Caki2 (cell line): ENCODE results near the gene PFKFB4. TPM values are rescaled to one million over a fixed set of nuclear protein-coding genes. Genes with fewer than 3 reads are reported as not detected.
"Not testable (repeated sequence)": the region's sequence is repeated elsewhere in the genome, so short reads cannot be mapped to it uniquely, and the experiment has no call there.

Source experiments
- DNase-seq: peaks from one replicate; pipeline ENCODE4 v3.0.0-alpha.2; 2015; ENCODE audit warnings: low read depth
- in situ Hi-C: cut with HindIII; loops from 2 replicates; pipeline ENCODE4 v1.10.0; 2016; ENCODE audit warnings: low sequenced_read_pairs, low pct_unique_long_range_greater_than_20kb, mixed read lengths
- total RNA-seq: library from RNA; depleted of rRNA; stranded (reverse); fragments of >200 nt; shearing (Covaris generic); gene quantifications from 2 replicates; pipeline ENCODE4 v1.2.3, GENCODE V29; 2014; ENCODE audit warnings: low replicate concordance

PFKFB4 gene
- total RNA-seq, 1 experiment from 2014 or later: 23.8 TPM

DNA sequence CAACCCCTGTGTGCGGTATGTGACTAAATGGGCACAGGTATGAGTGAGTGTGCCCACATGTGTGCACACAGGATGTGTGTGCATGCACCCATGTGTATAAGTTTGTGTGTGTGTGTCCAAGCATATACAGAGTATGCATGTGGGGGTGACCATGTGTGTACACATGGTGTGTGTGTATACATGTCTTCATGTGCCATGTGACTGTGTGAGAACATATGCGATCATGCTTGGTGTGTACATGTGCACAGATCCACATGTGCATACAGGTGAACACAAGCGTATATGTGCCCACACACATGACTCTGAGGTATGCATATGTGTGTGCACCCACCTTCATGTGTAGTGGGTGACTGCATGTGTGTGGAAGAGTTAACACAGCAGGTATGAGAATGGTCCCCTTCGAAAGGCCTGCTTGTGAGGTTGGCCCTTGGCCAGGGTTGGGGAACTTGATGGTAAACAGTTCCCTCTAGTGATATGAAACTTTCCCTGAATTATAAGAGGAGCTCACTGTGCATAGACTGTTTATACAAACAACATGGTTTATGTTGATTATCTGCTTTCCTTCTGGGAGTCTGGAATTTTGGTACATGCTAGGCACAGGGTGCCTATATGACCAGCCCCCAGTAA is 10.3 kb downstream of the PFKFB4 start:
- DNase-seq: no peak
- in situ Hi-C loops: no loop called here

DNA sequence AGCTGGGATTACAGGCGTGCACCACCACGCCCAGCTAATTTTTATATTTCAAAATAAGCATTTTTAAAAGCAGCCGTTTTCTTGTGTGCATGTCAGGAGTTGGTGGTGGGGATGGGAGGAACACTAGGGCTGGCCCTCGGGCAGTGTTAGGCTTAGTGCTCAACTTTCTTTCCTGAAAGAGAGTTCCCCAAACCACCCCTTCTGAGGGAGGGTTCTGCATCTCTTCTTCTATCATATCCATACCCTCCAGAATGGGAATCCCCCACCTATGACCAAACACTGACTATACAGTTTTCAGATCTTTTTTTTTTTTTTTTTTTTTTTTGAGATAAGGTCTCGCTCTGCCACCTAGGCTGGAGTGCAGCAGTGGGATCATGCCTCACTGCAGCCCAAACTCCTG is 12.5 kb downstream of the PFKFB4 start:
- in situ Hi-C loops: no loop called here
- no peak for DNase-seq

DNA sequence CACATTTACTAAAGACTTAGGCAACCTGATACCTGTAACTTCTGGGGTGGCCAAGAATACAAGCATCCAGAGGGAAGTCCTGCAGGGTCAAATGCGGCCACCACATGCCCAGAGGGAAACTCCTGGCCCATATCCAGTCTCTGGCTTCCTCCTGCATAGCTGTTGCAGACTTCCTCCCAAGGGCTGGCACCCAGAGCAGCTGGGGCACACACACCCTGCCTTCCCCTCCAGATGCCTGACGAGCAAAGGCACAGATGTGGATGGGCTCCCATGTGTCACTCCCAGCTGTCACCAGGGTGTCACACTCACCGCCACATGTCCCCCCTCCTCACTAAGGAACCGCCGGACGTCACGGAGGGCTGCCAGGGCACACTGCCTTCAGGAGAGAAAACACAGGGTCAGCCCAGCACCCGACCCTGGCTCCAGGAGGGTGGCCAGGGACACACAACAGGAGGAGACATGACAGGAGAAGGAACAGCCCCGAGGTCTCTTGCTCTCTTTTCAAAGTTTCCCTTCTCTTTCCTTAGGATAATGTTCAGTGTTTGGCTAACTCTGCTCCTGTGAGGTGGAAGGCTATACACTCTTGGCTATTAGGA is 13.2 kb downstream of the PFKFB4 start:
- in situ Hi-C loops: no loop called here
- DNase-seq: no peak

DNA sequence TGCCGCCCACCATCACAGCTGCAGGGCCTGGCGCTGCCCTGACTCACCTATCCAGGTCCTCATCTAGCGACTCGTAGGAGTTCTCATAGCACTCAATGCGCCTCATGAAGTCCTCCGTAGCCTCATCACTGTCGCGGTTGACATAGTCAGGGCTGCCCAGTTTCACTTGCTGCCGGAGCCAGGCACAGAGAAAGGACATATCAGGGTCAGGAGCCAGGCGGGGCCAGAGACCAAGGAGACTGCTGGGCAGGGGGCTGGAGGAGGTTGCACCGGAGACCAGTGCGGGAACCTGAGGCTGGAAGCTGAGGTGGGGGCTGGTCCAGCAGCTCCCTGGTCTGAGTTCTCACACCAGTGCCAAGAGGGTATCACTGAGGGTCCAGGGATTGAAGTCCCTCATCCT is 18.2 kb downstream of the PFKFB4 start:
- in situ Hi-C loops: no loop called here
- DNase-seq: no peak

DNA sequence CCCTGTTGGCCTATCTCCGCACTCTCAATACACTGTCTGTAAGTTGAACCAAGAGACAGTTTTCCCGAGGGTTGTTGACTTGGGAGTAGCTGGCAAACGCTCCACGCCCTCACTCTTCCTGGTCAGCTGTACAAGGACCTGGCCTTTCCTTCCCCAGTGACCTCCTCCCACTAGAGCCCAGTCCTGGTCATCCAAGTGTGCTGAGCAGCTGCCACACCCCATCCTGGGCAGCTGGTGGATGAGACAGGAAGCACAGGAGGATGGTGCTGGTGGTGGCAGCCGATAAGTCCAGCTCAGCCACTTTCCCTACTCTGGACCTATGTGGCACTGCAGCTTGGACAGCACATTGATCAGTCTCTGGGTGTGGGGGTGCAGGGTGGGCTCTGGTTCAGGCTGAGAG is 19.8 kb downstream of the PFKFB4 start:
- in situ Hi-C loops: no loop called here
- DNase-seq: no peak

DNA sequence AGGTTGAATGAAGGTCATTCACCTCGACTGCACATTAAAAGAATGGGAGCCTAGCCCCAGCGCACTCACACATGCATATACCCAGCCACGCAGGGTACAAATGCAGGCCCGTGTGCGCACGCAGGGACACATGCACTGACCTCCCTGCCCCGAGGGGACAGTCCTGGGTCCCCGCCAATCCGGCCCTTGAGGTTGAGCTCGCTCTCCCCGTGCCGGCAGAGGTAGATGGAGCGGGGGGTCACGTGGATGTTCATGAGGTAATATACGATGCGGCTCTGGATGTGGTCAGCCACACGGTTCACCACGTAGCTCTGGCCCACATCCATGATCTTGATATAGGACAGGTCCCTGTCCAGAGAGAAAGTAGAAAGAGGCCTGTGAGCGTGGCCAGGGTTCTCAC is 20.5 kb downstream of the PFKFB4 start:
- in situ Hi-C loops: no loop called here

DNA sequence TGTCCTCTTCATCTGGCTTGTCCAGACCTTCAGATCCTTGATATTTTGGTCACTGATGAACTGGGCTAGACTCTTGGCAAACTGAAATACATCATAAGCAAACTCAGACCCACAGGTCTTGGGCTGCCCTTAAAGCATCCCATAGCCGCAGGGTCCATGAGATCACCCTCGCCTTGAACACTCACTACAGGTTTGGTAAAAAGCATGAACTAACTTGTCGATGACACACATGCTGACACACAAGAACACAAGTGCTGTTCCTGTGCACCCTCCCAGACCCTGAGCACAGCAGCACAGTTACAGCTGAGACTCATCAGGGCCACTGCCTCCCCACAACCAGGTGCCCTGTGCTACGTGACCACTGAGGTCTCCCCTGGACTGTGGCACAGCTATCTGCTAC is 21.0 kb downstream of the PFKFB4 start:
- no peak for DNase-seq
- in situ Hi-C loops: no loop called here

More for the DNA sequence above, 20.5 kb downstream of the PFKFB4 start:
- no peak for DNase-seq

DNA sequence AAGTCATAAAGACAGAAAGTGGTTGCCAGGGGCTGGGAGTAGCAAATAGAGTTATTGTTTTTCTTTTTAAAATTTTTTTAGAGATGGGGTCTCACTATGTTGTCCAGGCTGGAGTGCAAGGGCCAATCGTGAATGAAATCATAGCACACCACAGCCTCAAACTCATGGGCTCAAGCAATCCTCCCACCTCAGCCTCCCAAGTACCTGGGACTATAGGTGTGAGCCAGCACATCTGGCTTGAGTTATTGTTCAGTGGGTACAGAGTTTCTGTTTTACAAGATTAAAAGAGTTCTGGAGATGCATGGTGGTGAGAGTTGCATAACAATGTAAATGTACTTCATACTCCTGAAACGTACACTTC is 23.6 kb downstream of the PFKFB4 start:
- in situ Hi-C loops: no loop called here
- no peak for DNase-seq

DNA sequence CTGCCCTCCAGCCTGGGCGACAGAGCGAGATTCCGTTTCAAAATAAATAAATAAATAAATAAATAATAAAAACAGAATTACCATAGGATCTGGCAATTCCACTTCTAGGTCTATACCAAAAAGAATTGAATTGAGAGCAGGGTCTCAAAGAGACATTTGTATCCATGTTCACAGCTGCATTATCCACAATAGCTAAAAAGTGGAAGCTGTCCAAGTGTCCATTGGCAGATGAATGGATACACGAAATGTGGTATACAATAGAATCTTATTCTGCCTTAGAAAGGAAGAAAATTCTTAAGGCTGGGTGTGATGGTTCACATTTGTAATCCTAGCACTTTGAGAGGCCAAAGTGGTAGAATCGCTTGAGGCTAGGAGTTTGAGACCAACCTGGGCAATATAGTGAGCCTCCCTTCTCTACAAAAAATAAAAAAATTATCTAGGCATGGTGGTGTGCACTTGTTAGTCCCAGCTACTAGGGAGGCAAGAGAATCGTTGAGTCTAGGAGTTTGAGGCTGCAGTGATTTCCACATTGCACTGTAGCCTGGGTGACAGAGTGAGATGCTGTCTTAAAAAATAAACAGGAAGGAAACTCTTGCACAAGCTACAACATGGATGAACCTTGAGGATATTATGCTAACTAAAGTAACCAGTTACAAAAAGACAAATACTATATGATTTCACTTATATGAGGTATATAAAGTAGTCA is 24.2 kb downstream of the PFKFB4 start:
- in situ Hi-C loops: no loop called here
- no peak for DNase-seq

DNA sequence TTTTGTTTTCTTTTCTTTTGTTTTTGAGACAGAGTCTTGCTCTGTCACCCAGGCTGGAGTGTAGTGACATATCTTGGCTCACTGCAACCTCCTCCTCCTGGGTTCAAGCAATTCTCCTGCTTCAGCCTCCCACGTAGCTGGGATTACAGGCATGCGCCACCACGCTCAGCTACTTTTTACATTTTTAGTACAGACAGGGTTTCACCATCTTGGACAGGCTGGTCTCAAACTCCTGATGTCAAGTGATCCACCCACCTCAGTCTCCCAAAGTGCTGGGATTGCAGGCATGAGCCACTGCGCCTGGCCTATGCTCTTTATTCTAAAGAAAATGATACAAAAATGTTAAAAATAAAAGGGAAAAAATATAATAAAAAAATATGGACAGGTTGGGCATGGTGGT is 25.9 kb downstream of the PFKFB4 start:
- in situ Hi-C loops, DNase-seq: not testable (repeated sequence)

DNA sequence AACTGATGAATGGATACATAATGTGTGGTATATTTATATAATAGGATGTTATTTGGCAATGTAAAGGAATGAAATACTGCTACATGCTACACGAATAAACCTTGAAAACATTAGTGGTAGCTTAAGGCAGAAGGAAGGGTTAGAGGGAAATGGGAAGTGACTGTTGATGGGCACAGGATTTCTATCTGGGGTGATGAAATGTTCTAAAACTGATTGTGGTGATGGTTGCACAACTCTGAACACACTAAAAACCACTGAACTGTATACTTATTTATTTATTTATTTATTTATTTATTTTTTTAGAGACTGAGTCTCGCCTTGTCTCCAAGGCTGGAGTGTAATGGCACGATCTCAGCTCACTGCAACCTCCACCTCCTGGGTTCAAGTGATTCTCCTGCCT is 27.8 kb downstream of the PFKFB4 start:
- no peak for DNase-seq
- in situ Hi-C loops: no loop called here

DNA sequence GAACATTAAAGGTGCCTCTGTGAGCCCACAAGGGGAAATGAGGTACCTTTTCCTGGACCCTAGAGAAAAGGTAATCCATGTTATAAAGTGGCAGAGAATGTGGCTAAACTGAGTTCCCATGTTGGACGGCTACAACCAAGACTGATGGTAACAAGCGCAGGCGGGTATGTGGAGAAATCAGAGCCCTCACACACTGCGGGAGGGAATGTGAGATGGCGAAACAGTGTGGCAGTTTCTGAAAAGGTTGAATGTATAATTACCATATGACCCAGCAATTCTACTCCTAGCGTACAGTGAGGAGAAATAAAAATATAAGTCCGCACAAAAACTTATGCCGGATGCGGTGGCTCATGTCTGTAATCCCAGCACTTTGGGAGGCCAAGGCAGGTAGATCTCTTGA is 28.6 kb downstream of the PFKFB4 start:
- in situ Hi-C loops: no loop called here
- DNase-seq: no peak

DNA sequence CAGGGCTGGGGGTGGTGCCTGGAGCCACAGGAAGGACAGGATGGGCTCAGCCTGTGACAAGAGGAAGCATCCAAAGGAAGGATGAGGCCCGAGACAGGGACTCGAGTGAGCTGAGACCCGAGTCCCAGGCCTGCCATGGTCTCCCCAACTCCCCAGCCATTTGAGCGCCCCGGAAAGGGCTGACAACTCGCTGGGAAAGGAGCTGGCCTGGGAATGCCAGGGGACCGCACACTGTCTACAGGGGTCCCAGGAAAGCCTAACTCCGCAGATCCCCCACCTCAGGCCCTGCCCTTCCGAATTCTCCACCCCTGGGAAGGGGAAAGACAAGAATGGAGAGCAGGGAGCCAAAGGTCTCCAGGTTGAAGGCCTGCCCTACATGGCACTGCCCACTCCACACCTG is 31.6 kb downstream of the PFKFB4 start:
- in situ Hi-C loops: no loop called here
- DNase-seq: no peak

DNA sequence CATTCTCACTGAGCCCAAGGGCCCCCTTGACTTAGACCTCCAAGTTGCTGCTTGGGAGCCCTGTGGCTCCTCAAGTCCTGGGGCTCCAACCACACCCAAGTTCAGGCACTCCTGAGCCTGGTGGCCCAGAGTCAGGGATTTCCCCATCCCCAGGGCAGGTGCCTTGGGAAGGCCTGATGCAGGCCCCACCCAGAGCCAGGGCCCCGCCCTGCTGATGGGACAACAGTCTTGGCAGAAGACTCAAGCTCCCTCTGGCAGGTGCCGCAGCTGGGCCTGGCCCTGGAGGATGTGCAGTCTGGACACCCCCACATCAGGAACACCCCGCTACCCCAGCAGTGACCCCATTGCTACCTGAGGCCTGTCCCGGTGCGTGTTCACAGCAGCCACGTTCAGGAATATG is 35.0 kb downstream of the PFKFB4 start:
- DNase-seq: no peak
- in situ Hi-C loops: no loop called here

DNA sequence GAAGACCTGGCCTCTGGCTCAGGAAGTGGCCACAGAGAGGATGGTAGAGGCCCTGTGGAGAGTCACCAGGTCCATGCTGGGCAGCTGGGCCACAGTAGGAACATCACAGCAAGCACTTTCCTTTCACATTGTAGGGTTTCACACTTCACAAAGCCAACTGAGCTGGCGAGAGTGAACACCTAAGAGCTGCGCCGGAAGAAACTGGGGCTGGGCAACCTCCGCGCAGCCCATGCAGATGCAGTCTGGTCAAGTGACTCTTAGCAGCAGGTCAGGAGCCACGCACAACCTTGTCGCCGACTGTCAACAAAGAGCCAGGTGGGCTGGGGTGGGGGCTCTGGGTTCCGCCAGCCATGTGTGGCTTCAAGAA is 37.3 kb downstream of the PFKFB4 start:
- DNase-seq: no peak
- in situ Hi-C loops: no loop called here

DNA sequence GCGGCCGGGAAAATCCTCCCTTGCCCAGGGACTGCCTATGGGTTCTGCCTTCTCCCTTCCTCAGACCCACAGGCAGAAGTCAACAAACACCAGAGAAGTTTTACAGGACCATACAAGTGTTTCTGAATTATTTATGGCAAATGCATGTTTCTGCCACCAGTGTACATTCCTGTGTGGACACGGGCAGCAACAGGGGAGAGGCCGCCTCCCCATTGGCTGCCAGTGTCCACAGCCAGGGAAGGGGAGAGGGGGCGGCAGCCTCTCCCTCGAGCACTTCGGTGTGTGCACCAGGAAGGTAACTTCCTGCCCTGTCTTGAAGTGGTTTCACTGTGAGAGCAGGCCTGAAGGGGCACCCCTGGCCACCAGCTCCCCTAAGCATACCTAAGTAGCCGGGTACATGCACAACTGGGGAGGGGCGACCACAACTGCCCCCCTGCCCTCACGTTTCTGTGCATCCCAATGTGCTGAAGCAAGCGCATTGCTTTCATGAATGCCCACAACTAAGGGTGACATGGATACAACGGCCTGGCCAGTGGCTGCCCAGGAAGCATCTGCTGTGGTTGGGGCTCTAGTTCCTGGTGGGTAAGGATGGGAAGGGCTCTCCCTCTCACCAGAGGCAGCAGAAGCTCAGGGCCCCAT is 37.8 kb downstream of the PFKFB4 start:
- in situ Hi-C loops: no loop called here
- DNase-seq: no peak

DNA sequence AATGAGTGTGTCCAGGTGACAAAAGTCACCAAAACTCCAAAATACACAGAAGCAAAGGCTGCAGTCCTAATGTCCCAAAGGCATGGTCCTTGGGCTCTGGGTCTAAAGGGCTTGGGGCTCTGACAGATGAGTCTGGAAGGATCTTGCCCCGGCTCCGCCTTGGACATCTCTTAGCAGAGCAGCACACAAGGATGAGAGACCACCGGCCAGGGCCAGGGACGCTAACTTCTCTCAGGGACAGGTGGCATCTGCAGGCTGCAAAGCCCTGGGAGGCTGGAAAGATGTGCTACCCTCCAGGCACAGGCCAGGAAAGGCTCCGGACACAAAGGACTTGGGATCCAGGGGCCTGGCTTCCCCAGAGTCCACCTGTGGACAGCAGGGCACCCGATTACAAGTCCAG is 38.5 kb downstream of the PFKFB4 start:
- DNase-seq: no peak
- in situ Hi-C loops: no loop called here

DNA sequence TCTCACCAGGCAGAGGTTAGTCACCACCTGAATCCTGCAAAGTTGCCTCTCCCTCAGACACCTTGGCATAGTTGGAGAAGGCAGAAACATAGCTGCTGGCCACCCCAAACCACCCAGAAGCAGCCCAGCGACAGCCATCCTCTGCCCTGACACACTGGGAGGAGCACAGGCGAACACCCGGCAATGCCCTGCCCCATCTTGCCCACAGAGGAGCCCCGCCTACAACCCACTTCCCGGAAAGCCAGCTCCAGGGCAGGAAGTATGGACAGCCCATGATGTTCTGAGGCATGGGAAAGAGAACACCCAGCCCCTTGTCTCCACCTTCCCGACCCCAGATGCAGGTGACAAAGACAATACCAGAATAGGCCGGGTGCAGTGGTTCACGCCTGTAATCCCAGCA is 40.0 kb downstream of the PFKFB4 start:
- DNase-seq: no peak
- in situ Hi-C loops: no loop called here

DNA sequence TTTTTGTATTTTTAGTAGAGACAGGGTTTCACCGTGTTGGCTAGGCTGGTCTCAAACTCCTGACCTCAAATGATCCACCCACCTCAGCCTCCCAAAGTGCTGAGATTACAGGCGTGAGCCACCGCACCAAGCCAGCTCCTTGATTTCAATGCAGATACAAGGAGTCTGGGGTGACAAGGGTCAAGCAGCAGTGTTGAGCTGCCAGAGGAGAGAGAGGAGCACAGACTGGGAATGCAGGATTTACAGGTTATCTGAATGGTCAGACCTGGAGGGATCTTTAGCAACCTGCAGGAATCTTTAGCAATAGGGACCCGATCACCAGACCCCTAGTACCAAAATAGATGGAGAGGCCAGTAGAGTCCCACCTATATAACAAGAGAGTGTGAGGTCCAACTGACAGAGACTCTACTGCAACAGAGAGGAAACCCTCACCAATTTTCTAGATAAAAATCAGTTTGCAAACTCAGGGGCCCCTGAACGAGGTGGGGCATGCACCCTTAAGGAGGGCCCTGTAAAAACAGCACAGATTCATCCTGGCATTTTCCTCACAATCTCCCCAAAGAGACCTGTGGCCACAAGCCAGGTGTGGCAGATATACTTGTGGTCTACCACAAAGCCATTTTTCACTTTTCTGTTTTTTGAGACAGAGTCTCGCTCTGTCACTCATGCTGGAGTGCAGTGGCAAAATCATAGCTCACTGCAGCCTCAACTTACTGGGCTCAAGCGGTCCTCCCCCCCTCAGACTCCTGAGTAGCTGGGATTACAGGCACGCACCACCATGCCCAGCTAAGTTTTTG is 42.0 kb downstream of the PFKFB4 start:
- DNase-seq: no peak
- in situ Hi-C loops: no loop called here
